CD4-positive, CD25-positive, alpha-beta regulatory T cell (primary cell): Measurements from ENCODE around the gene MFN2. TPM values are rescaled to one million over a fixed set of nuclear protein-coding genes. Genes with fewer than 3 reads are reported as not detected.
"Not testable (repeated sequence)": the region's sequence is repeated elsewhere in the genome, so short reads cannot be mapped to it uniquely, and the experiment has no call there.

Experiments
- ATAC-seq, 2 donors: fragments of 150-1000 bp; cut with Tn5 transposase; one replicate each; pipeline ENCODE4 v1.10.0; 2021; ENCODE audit warnings: low read depth in 2 of 2, moderate number of reproducible peaks in 2 of 2, moderate library complexity in 1 of 2
- DNase-seq, 3 donors: peaks; one replicate each; pipeline versions ENCODE4 v3.0.0 to v3.0.0-alpha.2; 2012 to 2022; ENCODE audit warnings: mixed read lengths in 1 of 3
- H3K27ac ChIP-seq: one replicate; pipeline ENCODE4 v1.7.0; 2013; ENCODE audit warnings: mild to moderate bottlenecking, low read length; ENCODE audit not compliant: insufficient read depth, poor library complexity, severe bottlenecking
- H3K27me3 ChIP-seq: one replicate; pipeline ENCODE4 v1.7.0; 2013; ENCODE audit warnings: low read length; ENCODE audit not compliant: control insufficient read depth, insufficient read depth
- H3K36me3 ChIP-seq: one replicate; pipeline ENCODE4 v1.7.0; 2013; ENCODE audit warnings: mild to moderate bottlenecking, low read length, moderate library complexity; ENCODE audit not compliant: control insufficient read depth, insufficient read depth
- H3K4me1 ChIP-seq: 2 replicates; pipeline ENCODE4 v1.7.0; 2013; ENCODE audit warnings: mild to moderate bottlenecking, low read length; ENCODE audit not compliant: insufficient read depth, control insufficient read depth, poor library complexity, severe bottlenecking
- H3K4me3 ChIP-seq: one replicate; pipeline ENCODE4 v1.7.0; 2013; ENCODE audit warnings: low read depth, mild to moderate bottlenecking, low read length, moderate library complexity
- H3K9me3 ChIP-seq, 2 experiments: 1 replicate in 1 of 2; 2 replicates in 1 of 2; pipeline ENCODE4 v1.7.0; 2013; ENCODE audit warnings: low read length in 2 of 2, mild to moderate bottlenecking in 1 of 2, moderate library complexity in 1 of 2; ENCODE audit not compliant: control insufficient read depth in 2 of 2
- H3K27ac Mint-ChIP-seq, 3 donors: one replicate each; pipeline ENCODE4 v1.8.0; 2020 to 2022; ENCODE audit warnings: mild to moderate bottlenecking in 3 of 3, mixed read lengths in 3 of 3, moderate library complexity in 2 of 3
- H3K27me3 Mint-ChIP-seq: one replicate; pipeline ENCODE4 v1.8.0; 2022; ENCODE audit warnings: mild to moderate bottlenecking, mixed read lengths
- H3K36me3 Mint-ChIP-seq: one replicate; pipeline ENCODE4 v1.8.0; 2020; ENCODE audit warnings: mixed read lengths
- H3K4me1 Mint-ChIP-seq, 4 donors: one replicate each; pipeline ENCODE4 v1.8.0; 2020 to 2022; ENCODE audit warnings: mixed read lengths in 4 of 4, mild to moderate bottlenecking in 1 of 4
- H3K4me3 Mint-ChIP-seq, 4 donors: one replicate each; pipeline ENCODE4 v1.8.0; 2020 to 2022; ENCODE audit warnings: mild to moderate bottlenecking in 4 of 4, mixed read lengths in 4 of 4, moderate library complexity in 3 of 4
- H3K9me3 Mint-ChIP-seq, 7 donors: one replicate each; pipeline ENCODE4 v1.8.0; 2020 to 2022; ENCODE audit warnings: mixed read lengths in 7 of 7, mild to moderate bottlenecking in 3 of 7, moderate library complexity in 2 of 7
- polyA plus RNA-seq, 4 donors: library from polyadenylated mRNA; unstranded; fragments of 300-500 nt; fragmentation: Illumina TruSeq; gene quantifications; one replicate each; pipeline ENCODE4 v1.2.3, GENCODE V29; 2021
- total RNA-seq: library from RNA; stranded (reverse); gene quantifications from one replicate; pipeline ENCODE4 v1.2.3, GENCODE V29; 2022

The MFN2 gene
- total RNA-seq (39.1 TPM), polyA plus RNA-seq (10 to 100 TPM; 30.0 to 38.1 (median 35.4) TPM)

GRCh38 chr1:11979851-11980675 is at the start of gene MFN2:
Gene MFN2 (plus strand): TSS chr1:11980444. CDS start chr1:11989169, 8,725 bp downstream.
- Mint-ChIP-seq H3K9me3 (peaks cover 0 to 2% (median 0%) of the 10 kb centered on the region in 7 donors), H3K27ac (peak within 1 kb of the TSS; percentile 88 to 94 (median 92)), H3K4me3 (peak within 1 kb of the TSS; percentile 92 to 97 (median 96)), H3K4me1 (peaks cover 13 to 51% (median 32%) of the 10 kb centered on the region in 4 donors), H3K27me3 (no peaks in the 10 kb centered on the region), H3K36me3 (peaks cover 14% of the 10 kb centered on the region)
- Histone ChIP-seq H3K36me3 (peaks cover 24% of the 10 kb centered on the region), H3K4me1 (peaks cover 23% of the 10 kb centered on the region), H3K4me3 (peak within 1 kb of the TSS; percentile 90), H3K9me3 (no peaks in the 10 kb centered on the region), H3K27me3 (no peaks in the 10 kb centered on the region), H3K27ac (peak within 1 kb of the TSS; percentile 98)
- DNase-seq (peak; percentile 91 to 96 (median 95)), ATAC-seq (peak; percentile 94 to 96)

GRCh38 chr1:11930571-11931445 is 49.4 kb upstream of the MFN2 start:
- H3K4me1 Mint-ChIP-seq = peaks cover 0 to 15% (median 5%) of the 10 kb centered on the region in 4 donors
- no peak overlapping the region for H3K27ac ChIP-seq
- no peak for ATAC-seq
- DNase-seq = no peak
- no peaks in the 10 kb centered on the region for H3K36me3 ChIP-seq
- H3K9me3 ChIP-seq = no peaks in the 10 kb centered on the region
- H3K36me3 Mint-ChIP-seq = no peaks in the 10 kb centered on the region
- peak overlapping the region in 2 of 4 donors; percentile 60 to 71 for H3K4me3 Mint-ChIP-seq
- H3K27me3 Mint-ChIP-seq = no peaks in the 10 kb centered on the region
- no peak overlapping the region for H3K4me3 ChIP-seq
- H3K4me1 ChIP-seq = peaks cover 13% of the 10 kb centered on the region
- no peaks in the 10 kb centered on the region for H3K27me3 ChIP-seq
- no peaks in the 10 kb centered on the region for H3K9me3 Mint-ChIP-seq
- H3K27ac Mint-ChIP-seq = no peak overlapping the region

- Histone ChIP-seq H3K36me3 (no peaks in the 10 kb centered on the region), H3K9me3 (no peaks in the 10 kb centered on the region), H3K4me3 (no peak overlapping the region), H3K4me1 (peaks cover 13% of the 10 kb centered on the region), H3K27me3 (no peaks in the 10 kb centered on the region), H3K27ac (no peak overlapping the region)
- ATAC-seq = no peak
- no peak overlapping the region for H3K27ac Mint-ChIP-seq
- H3K27me3 Mint-ChIP-seq = no peaks in the 10 kb centered on the region
- no peaks in the 10 kb centered on the region for H3K9me3 Mint-ChIP-seq
- peaks cover 0 to 9% (median 5%) of the 10 kb centered on the region in 4 donors for H3K4me1 Mint-ChIP-seq
- H3K4me3 Mint-ChIP-seq = peak overlapping the region in 2 of 4 donors; percentile 44 to 74
- H3K36me3 Mint-ChIP-seq = no peaks in the 10 kb centered on the region
- no peak for DNase-seq
These were observed 48.4 kb upstream of the MFN2 start for GRCh38 chr1:11931845-11932244.

GRCh38 chr1:11934302-11935056 is 45.8 kb upstream of the MFN2 start, which contains the start of gene PLOD1:
Gene PLOD1 (plus strand): TSS chr1:11934717. CDS start chr1:11934780, 63 bp downstream.
- Histone ChIP-seq H3K36me3 (no peaks in the 10 kb centered on the region), H3K4me3 (peak within 1 kb of the TSS; percentile 77), H3K9me3 (no peaks in the 10 kb centered on the region), H3K27ac (peak within 1 kb of the TSS; percentile 49), H3K4me1 (peaks cover 13% of the 10 kb centered on the region), H3K27me3 (no peaks in the 10 kb centered on the region)
- Mint-ChIP-seq H3K36me3 (no peaks in the 10 kb centered on the region), H3K4me1 (peaks cover 0 to 9% (median 5%) of the 10 kb centered on the region in 4 donors), H3K4me3 (peak within 1 kb of the TSS; percentile 85 to 95 (median 88)), H3K9me3 (no peaks in the 10 kb centered on the region), H3K27ac (peak within 1 kb of the TSS in 2 of 3 donors; percentile 9 to 76), H3K27me3 (no peaks in the 10 kb centered on the region)
- peak; percentile 72 to 91 (median 82) for DNase-seq
- peak; percentile 99 for ATAC-seq

GRCh38 chr1:11935057-11935412 is 45.2 kb upstream of the MFN2 start:
- peak overlapping the region; percentile 85 to 95 (median 88) for H3K4me3 Mint-ChIP-seq
- peak overlapping the region; percentile 69 for H3K4me3 ChIP-seq
- no peak overlapping the region for H3K27ac ChIP-seq

GRCh38 chr1:11935733-11936132 is 44.5 kb upstream of the MFN2 start:
- H3K4me3 Mint-ChIP-seq = peak overlapping the region in 2 of 4 donors; percentile 27 to 35
- not testable (repeated sequence) for ATAC-seq, H3K4me1 Mint-ChIP-seq, H3K27me3 ChIP-seq, DNase-seq, H3K27me3 Mint-ChIP-seq, H3K4me3 ChIP-seq, H3K27ac ChIP-seq, H3K36me3 ChIP-seq, H3K36me3 Mint-ChIP-seq, H3K9me3 ChIP-seq, H3K9me3 Mint-ChIP-seq, H3K27ac Mint-ChIP-seq
- H3K4me1 ChIP-seq = peaks cover 13% of the 10 kb centered on the region

More at GRCh38 chr1:11935057-11935412, 45.2 kb upstream of the MFN2 start:
- ATAC-seq = no peak
- no peaks in the 10 kb centered on the region for H3K36me3 ChIP-seq
- Mint-ChIP-seq H3K27me3 (no peaks in the 10 kb centered on the region), H3K27ac (peak overlapping the region in 2 of 3 donors; percentile 9 to 65), H3K9me3 (no peaks in the 10 kb centered on the region), H3K36me3 (no peaks in the 10 kb centered on the region), H3K4me1 (peaks cover 0 to 9% (median 5%) of the 10 kb centered on the region in 4 donors)
- H3K9me3 ChIP-seq = no peaks in the 10 kb centered on the region
- peaks cover 13% of the 10 kb centered on the region for H3K4me1 ChIP-seq
- no peak for DNase-seq
- no peaks in the 10 kb centered on the region for H3K27me3 ChIP-seq
